ENCODE data around the gene ATP8A1. TPM values are rescaled to one million over a fixed set of nuclear protein-coding genes. Genes with fewer than 3 reads are reported as not detected.

Gene ATP8A1
- total RNA-seq, 4 donors from 2014 or later = 5.9 to 16.5 (median 7.3) TPM

GRCh38 chr4:42410446-42410845 is 246.5 kb downstream of the ATP8A1 start:
- TF ChIP-seq POLR2A (IDR thresholded peaks at IDR 0.05) = no peak
- TF ChIP-seq POLR2AphosphoS5 (IDR thresholded peaks at IDR 0.05) = no peak
- TF ChIP-seq EP300 (IDR thresholded peaks at IDR 0.05) = no peak
- no peak for TF ChIP-seq CTCF (IDR thresholded peaks at IDR 0.05)
- Histone ChIP-seq H3K4me3 (no peak overlapping the region), H3K27ac (no peak overlapping the region), H3K27me3 (no peaks in the 10 kb centered on the region), H3K36me3 (no peaks in the 10 kb centered on the region), H3K4me1 (no peaks in the 10 kb centered on the region), H3K9me3 (no peaks in the 10 kb centered on the region)
- DNase-seq (ENCODE audit: low spot score in 2 of 2) = no peak
- 55% methylated on average over 3 of the region's 3 CpGs for WGBS

GRCh38 chr4:42404001-42404400 is 252.9 kb downstream of the ATP8A1 start:
- DNase-seq (ENCODE audit: low spot score in 2 of 2) = no peak
- no peaks in the 10 kb centered on the region for H3K36me3 ChIP-seq
- 85% methylated on average over 6 of the region's 6 CpGs for WGBS
- H3K27ac ChIP-seq = no peak overlapping the region
- no peaks in the 10 kb centered on the region for H3K4me1 ChIP-seq
- peaks cover 32% of the 10 kb centered on the region for H3K27me3 ChIP-seq
- no peak overlapping the region for H3K4me3 ChIP-seq
- TF ChIP-seq POLR2AphosphoS5 (IDR thresholded peaks at IDR 0.05) = no peak
- no peaks in the 10 kb centered on the region for H3K9me3 ChIP-seq

GRCh38 chr4:42401171-42401570 is 255.7 kb downstream of the ATP8A1 start:
- WGBS = 78% methylated on average over 9 of the region's 9 CpGs
- TF ChIP-seq POLR2A (IDR thresholded peaks at IDR 0.05) = no peak
- TF ChIP-seq CTCF (IDR thresholded peaks at IDR 0.05) = no peak
- TF ChIP-seq EP300 (IDR thresholded peaks at IDR 0.05) = no peak
- no peak for TF ChIP-seq POLR2AphosphoS5 (IDR thresholded peaks at IDR 0.05)
- H3K4me3 ChIP-seq = no peak overlapping the region
- no peak for DNase-seq (ENCODE audit: low spot score in 2 of 2)
- H3K9me3 ChIP-seq = no peaks in the 10 kb centered on the region
- no peak overlapping the region for H3K27ac ChIP-seq
- peaks cover 26% of the 10 kb centered on the region for H3K4me1 ChIP-seq
- no peaks in the 10 kb centered on the region for H3K36me3 ChIP-seq
- H3K27me3 ChIP-seq = peaks cover 61% of the 10 kb centered on the region

GRCh38 chr4:42399393-42399792 is 257.5 kb downstream of the ATP8A1 start:
- Histone ChIP-seq H3K9me3 (no peaks in the 10 kb centered on the region), H3K36me3 (no peaks in the 10 kb centered on the region), H3K4me3 (no peak overlapping the region), H3K27ac (no peak overlapping the region), H3K4me1 (peaks cover 26% of the 10 kb centered on the region), H3K27me3 (peaks cover 65% of the 10 kb centered on the region)
- TF ChIP-seq EP300 (IDR thresholded peaks at IDR 0.05) (no peak), POLR2A (IDR thresholded peaks at IDR 0.05) (no peak), POLR2AphosphoS5 (IDR thresholded peaks at IDR 0.05) (no peak), CTCF (IDR thresholded peaks at IDR 0.05) (no peak)
- DNase-seq (ENCODE audit: low spot score in 2 of 2) = no peak
- 39% methylated on average over 10 of the region's 10 CpGs for WGBS

GRCh38 chr4:42398871-42399331 is 258.0 kb downstream of the ATP8A1 start:
- TF ChIP-seq CTCF (IDR thresholded peaks at IDR 0.05) (no peak), EP300 (IDR thresholded peaks at IDR 0.05) (no peak)
- WGBS = 26% methylated on average over 24 of the region's 24 CpGs

More at GRCh38 chr4:42398871-42399331, 258.0 kb downstream of the ATP8A1 start:
- H3K27ac ChIP-seq = no peak overlapping the region
- H3K36me3 ChIP-seq = no peaks in the 10 kb centered on the region
- peak overlapping the region; percentile 54 for H3K4me3 ChIP-seq
- no peak for DNase-seq (ENCODE audit: low spot score in 2 of 2)
- H3K4me1 ChIP-seq = peaks cover 26% of the 10 kb centered on the region
- no peaks in the 10 kb centered on the region for H3K9me3 ChIP-seq
- H3K27me3 ChIP-seq = peaks cover 65% of the 10 kb centered on the region
